Central memory CD8-positive, alpha-beta T cell (primary cell): ENCODE data around the gene PEAR1.

ENCODE experiments used
- ATAC-seq: fragments of 150-1000 bp; cut with Tn5 transposase; replicated peaks from 2 replicates; pipeline ENCODE4 v1.10.0; 2022; ENCODE audit warnings: mild to moderate bottlenecking, moderate FRiP score, moderate number of reproducible peaks; ENCODE audit not compliant: poor library complexity, severe bottlenecking; ENCODE audit errors: extremely low read depth
- DNase-seq, 2 donors: peaks; one replicate each; pipeline ENCODE4 v3.0.0; 2021; ENCODE audit warnings: low spot score in 2 of 2
- H3K27ac Mint-ChIP-seq: one replicate; pipeline ENCODE4 v1.8.0; 2022; ENCODE audit warnings: low read depth, mild to moderate bottlenecking, moderate library complexity, mixed read lengths
- H3K27me3 Mint-ChIP-seq: one replicate; pipeline ENCODE4 v1.8.0; 2022; ENCODE audit warnings: mixed read lengths
- H3K36me3 Mint-ChIP-seq: one replicate; pipeline ENCODE4 v1.8.0; 2022; ENCODE audit warnings: mild to moderate bottlenecking, moderate library complexity, mixed read lengths; ENCODE audit not compliant: insufficient read depth
- H3K4me1 Mint-ChIP-seq: one replicate; pipeline ENCODE4 v1.8.0; 2022; ENCODE audit warnings: mixed read lengths
- H3K4me3 Mint-ChIP-seq: one replicate; pipeline ENCODE4 v1.8.0; 2022; ENCODE audit warnings: mild to moderate bottlenecking, moderate library complexity, mixed read lengths
- H3K9me3 Mint-ChIP-seq: one replicate; pipeline ENCODE4 v1.8.0; 2022; ENCODE audit warnings: mixed read lengths

PEAR1 gene

GRCh38 chr1:156911577-156912298 lies 18.2 kb downstream of the PEAR1 start:
- no peak for ATAC-seq
- Mint-ChIP-seq H3K27ac (no peak overlapping the region), H3K27me3 (peaks cover 77% of the 10 kb centered on the region), H3K9me3 (no peaks in the 10 kb centered on the region), H3K36me3 (peaks cover 4% of the 10 kb centered on the region), H3K4me3 (no peak overlapping the region), H3K4me1 (peaks cover 5% of the 10 kb centered on the region)
- no peak for DNase-seq

DNA sequence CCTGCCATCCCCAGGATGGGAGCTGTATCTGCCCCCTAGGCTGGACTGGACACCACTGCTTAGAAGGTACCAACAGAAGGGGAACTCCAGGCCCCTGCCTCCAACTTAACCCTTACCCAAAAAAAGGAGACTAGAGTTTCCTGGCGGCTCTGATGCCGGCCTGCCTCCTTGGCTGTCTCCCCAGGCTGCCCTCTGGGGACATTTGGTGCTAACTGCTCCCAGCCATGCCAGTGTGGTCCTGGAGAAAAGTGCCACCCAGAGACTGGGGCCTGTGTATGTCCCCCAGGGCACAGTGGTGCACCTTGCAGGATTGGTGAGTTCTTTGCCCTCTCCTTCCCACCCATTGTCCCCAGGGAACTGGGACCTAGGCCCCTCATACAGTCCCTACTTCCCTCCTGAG lies 18.8 kb downstream of the PEAR1 start:
- Mint-ChIP-seq H3K4me1 (peaks cover 5% of the 10 kb centered on the region), H3K36me3 (peaks cover 4% of the 10 kb centered on the region), H3K27me3 (peaks cover 73% of the 10 kb centered on the region), H3K4me3 (no peak overlapping the region), H3K27ac (no peak overlapping the region), H3K9me3 (no peaks in the 10 kb centered on the region)
- ATAC-seq = no peak
- DNase-seq = no peak

DNA sequence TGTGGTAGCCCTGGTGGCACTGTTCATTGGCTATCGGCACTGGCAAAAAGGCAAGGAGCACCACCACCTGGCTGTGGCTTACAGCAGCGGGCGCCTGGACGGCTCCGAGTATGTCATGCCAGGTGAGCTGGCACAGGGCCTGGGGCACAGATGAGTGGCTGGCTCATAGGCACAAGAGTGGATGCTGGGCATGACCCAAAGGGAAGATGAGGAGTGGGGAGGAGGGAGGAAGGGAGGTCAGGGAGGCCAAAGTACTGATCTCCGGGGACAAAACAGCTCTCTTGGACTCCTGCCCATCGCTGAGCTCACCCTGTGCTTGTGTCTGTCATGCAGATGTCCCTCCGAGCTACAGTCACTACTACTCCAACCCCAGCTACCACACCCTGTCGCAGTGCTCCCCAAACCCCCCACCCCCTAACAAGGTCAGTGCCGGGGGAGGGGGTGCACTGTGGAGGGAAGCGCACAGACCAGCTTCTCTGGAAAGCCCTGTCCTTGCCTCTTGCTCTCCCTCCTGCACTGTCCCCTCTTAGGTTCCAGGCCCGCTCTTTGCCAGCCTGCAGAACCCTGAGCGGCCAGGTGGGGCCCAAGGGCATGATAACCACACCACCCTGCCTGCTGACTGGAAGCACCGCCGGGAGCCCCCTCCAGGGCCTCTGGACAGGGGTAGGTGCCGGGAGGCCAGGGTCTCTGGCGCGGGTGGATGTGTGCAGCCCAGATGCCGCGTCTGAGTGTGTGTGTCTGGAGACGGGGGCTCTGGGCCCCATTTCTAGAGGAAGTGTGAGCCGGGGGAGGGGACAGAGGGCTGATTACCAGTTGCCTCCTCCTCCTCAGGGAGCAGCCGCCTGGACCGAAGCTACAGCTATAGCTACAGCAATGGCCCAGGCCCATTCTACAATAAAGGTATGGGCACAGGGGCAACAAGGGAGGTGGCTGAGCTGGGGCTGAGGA lies 19.6 kb downstream of the PEAR1 start:
- DNase-seq (no peak), ATAC-seq (no peak)
- Mint-ChIP-seq H3K4me1 (peaks cover 5% of the 10 kb centered on the region), H3K9me3 (no peaks in the 10 kb centered on the region), H3K4me3 (no peak overlapping the region), H3K36me3 (peaks cover 4% of the 10 kb centered on the region), H3K27ac (no peak overlapping the region), H3K27me3 (peaks cover 67% of the 10 kb centered on the region)

DNA sequence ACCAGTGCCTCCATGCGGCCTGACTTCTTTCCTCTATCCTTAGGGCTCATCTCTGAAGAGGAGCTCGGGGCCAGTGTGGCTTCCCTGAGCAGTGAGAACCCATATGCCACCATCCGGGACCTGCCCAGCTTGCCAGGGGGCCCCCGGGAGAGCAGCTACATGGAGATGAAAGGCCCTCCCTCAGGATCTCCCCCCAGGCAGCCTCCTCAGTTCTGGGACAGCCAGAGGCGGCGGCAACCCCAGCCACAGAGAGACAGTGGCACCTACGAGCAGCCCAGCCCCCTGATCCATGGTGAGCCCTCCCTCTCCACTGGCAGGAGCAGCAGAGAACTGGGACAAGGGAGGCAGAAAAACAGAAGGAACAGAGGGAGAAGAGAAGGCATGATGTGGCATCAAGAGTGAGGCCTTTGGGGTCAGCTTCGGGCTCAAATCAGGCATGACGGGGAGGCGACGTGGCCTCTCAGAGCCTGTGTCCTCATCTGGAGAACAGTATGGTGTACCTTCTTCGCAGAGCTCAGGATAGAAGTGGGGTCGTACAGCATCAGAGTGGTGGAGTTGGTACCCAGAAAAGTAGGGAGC lies 20.4 kb downstream of the PEAR1 start:
- Mint-ChIP-seq H3K36me3 (peaks cover 4% of the 10 kb centered on the region), H3K9me3 (no peaks in the 10 kb centered on the region)

GRCh38 chr1:156914440-156914856 lies 20.9 kb downstream of the PEAR1 start:
- Mint-ChIP-seq H3K4me1 (peaks cover 5% of the 10 kb centered on the region), H3K36me3 (peaks cover 4% of the 10 kb centered on the region), H3K27me3 (peaks cover 80% of the 10 kb centered on the region), H3K4me3 (no peak overlapping the region), H3K27ac (no peak overlapping the region), H3K9me3 (no peaks in the 10 kb centered on the region)
- ATAC-seq = no peak
- DNase-seq = no peak

More for the DNA sequence above, 20.4 kb downstream of the PEAR1 start:
- H3K27ac Mint-ChIP-seq = no peak overlapping the region
- no peak overlapping the region for H3K4me3 Mint-ChIP-seq
- peaks cover 74% of the 10 kb centered on the region for H3K27me3 Mint-ChIP-seq
- DNase-seq = no peak
- no peak for ATAC-seq
- H3K4me1 Mint-ChIP-seq = peaks cover 5% of the 10 kb centered on the region

- H3K4me3 Mint-ChIP-seq = no peak within 1 kb of the TSS
- ATAC-seq = peak; percentile 28
- peaks cover 78% of the 10 kb centered on the region for H3K27me3 Mint-ChIP-seq
- peaks cover 2% of the 10 kb centered on the region for H3K36me3 Mint-ChIP-seq
- DNase-seq = peak in 1 of 2 donors; percentile 29
- peaks cover 6% of the 10 kb centered on the region for H3K4me1 Mint-ChIP-seq
- H3K27ac Mint-ChIP-seq = no peak within 1 kb of the TSS
- no peaks in the 10 kb centered on the region for H3K9me3 Mint-ChIP-seq
Observed at GRCh38 chr1:156920233-156921052, 26.9 kb downstream of the PEAR1 start, which contains the start of gene LRRC71. Gene LRRC71, plus strand, starts transcription at chr1:156920632. Its CDS starts 172 bp downstream, at chr1:156920804.

GRCh38 chr1:156921053-156921529 lies 27.6 kb downstream of the PEAR1 start:
- Mint-ChIP-seq H3K27ac (no peak overlapping the region), H3K9me3 (no peaks in the 10 kb centered on the region), H3K4me3 (no peak overlapping the region)

GRCh38 chr1:156922986-156923669 lies 29.6 kb downstream of the PEAR1 start:
- Mint-ChIP-seq H3K4me3 (peak overlapping the region; percentile 14), H3K4me1 (peaks cover 10% of the 10 kb centered on the region), H3K36me3 (peaks cover 3% of the 10 kb centered on the region), H3K27me3 (peaks cover 91% of the 10 kb centered on the region), H3K9me3 (no peaks in the 10 kb centered on the region), H3K27ac (no peak overlapping the region)
- DNase-seq (no peak), ATAC-seq (no peak)

More at GRCh38 chr1:156921053-156921529, 27.6 kb downstream of the PEAR1 start:
- Mint-ChIP-seq H3K36me3 (peaks cover 2% of the 10 kb centered on the region), H3K4me1 (peaks cover 6% of the 10 kb centered on the region), H3K27me3 (peaks cover 78% of the 10 kb centered on the region)
- DNase-seq = no peak
- no peak for ATAC-seq

DNA sequence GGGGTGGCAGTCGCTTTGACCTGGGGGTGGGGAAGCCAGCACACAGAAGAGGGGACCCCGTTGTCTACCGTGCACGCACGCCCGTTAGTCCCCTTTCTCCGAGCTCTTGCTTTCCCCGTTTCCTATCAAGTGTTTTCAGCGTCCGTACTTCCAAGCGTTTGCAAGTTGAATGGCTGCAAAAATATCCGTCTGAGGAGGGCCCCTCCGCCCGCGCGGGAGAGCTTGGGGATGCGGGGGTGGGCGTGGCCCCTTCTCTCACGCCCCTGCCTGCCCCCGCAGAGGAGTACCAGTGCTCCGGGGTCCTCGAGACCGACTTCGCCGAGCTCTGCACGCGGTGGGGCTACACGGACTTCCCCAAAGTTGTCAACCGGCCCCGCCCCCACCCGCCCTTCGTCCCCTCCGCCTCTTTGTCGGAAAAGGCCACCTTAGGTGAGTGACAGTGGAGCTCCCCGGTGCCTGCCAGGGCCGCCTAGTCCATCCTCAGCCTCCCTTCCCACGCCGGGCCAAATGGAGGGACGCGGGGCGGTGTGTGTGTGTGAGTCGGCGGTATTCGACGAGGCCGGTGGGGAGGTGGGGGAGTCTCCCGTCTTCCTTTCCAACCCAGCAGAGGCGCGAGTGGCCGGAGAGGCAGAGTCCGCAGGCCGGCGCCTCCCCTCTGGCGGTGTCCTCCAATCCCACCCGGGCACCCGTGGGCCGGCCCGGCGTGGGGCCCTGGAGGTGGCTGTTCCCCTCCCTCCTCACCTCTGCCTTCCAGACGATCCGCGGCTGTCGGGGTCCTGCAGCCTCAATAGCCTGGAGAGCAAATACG lies 30.4 kb downstream of the PEAR1 start:
- no peak for DNase-seq
- Mint-ChIP-seq H3K4me1 (peaks cover 13% of the 10 kb centered on the region), H3K4me3 (no peak overlapping the region), H3K27me3 (peaks cover 91% of the 10 kb centered on the region), H3K27ac (no peak overlapping the region), H3K36me3 (peaks cover 4% of the 10 kb centered on the region), H3K9me3 (no peaks in the 10 kb centered on the region)
- ATAC-seq = no peak

DNA sequence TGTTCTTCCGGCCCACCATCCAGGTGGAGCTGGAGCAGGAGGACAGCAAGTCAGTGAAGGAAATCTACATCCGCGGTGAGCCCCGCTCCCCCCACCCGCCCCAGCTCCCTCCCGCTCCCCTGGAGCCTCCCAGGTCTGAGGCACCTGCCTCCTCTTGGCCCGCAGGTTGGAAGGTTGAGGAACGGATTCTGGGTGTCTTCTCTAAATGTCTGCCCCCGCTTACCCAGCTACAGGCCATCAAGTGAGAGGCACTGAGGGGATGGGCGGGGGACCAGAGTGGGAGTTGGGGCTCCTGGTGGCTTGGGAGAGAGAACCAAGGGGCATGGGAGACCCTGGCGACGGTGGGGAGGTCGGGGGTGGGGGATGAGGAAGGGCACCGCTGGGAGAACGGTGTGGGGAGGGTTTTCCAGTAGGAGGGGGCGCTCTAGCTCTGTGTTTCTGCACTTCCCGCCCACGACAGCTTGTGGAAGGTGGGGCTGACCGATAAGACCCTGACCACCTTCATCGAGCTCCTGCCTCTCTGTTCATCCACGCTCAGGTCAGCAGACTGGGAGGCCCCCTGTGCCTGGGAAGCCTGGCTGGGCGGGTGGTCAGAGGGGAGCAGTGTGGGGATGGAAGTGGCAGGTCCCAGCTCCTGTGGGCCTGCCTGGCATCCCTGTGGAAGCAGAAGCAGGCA lies 31.1 kb downstream of the PEAR1 start:
- no peak overlapping the region for H3K4me3 Mint-ChIP-seq
- peaks cover 4% of the 10 kb centered on the region for H3K36me3 Mint-ChIP-seq
- DNase-seq (no peak), ATAC-seq (no peak)
- H3K27ac Mint-ChIP-seq = no peak overlapping the region
- no peaks in the 10 kb centered on the region for H3K9me3 Mint-ChIP-seq
- H3K27me3 Mint-ChIP-seq = peaks cover 92% of the 10 kb centered on the region
- H3K4me1 Mint-ChIP-seq = peaks cover 13% of the 10 kb centered on the region
